ENCODE results near the gene LYRM2.

Gene LYRM2

GRCh38 chr6:89611666-89612065 lies 26.9 kb downstream of the LYRM2 start:
- no peak overlapping the region for H3K4me3 ChIP-seq (ENCODE audit: low read depth, low read length)
- TF ChIP-seq, protein P1, sequence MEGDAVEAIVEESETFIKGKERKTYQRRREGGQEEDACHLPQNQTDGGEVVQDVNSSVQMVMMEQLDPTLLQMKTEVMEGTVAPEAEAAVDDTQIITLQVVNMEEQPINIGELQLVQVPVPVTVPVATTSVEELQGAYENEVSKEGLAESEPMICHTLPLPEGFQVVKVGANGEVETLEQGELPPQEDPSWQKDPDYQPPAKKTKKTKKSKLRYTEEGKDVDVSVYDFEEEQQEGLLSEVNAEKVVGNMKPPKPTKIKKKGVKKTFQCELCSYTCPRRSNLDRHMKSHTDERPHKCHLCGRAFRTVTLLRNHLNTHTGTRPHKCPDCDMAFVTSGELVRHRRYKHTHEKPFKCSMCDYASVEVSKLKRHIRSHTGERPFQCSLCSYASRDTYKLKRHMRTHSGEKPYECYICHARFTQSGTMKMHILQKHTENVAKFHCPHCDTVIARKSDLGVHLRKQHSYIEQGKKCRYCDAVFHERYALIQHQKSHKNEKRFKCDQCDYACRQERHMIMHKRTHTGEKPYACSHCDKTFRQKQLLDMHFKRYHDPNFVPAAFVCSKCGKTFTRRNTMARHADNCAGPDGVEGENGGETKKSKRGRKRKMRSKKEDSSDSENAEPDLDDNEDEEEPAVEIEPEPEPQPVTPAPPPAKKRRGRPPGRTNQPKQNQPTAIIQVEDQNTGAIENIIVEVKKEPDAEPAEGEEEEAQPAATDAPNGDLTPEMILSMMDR (IDR thresholded peaks at IDR 0.05; ENCODE audit: borderline replicate concordance, insufficient read depth, low read depth, low read length), result no peak

- TF ChIP-seq, protein P1 (IDR thresholded peaks at IDR 0.05; ENCODE audit: borderline replicate concordance, insufficient read depth, low read depth, low read length), result peak; percentile 75
- no peak overlapping the region for H3K4me3 ChIP-seq (ENCODE audit: low read depth, low read length)
Observed at GRCh38 chr6:89610149-89610642, 28.4 kb downstream of the LYRM2 start.

GRCh38 chr6:89605861-89606260 lies 32.7 kb downstream of the LYRM2 start:
- TF ChIP-seq, protein P1 (IDR thresholded peaks at IDR 0.05; ENCODE audit: borderline replicate concordance, insufficient read depth, low read depth, low read length), result no peak
- H3K4me3 ChIP-seq (ENCODE audit: low read depth, low read length), result no peak overlapping the region

GRCh38 chr6:89604653-89605052 lies 33.9 kb downstream of the LYRM2 start:
- no peak overlapping the region for H3K4me3 ChIP-seq (ENCODE audit: low read depth, low read length)
- TF ChIP-seq, protein P1 (IDR thresholded peaks at IDR 0.05; ENCODE audit: borderline replicate concordance, insufficient read depth, low read depth, low read length), result no peak

DNA sequence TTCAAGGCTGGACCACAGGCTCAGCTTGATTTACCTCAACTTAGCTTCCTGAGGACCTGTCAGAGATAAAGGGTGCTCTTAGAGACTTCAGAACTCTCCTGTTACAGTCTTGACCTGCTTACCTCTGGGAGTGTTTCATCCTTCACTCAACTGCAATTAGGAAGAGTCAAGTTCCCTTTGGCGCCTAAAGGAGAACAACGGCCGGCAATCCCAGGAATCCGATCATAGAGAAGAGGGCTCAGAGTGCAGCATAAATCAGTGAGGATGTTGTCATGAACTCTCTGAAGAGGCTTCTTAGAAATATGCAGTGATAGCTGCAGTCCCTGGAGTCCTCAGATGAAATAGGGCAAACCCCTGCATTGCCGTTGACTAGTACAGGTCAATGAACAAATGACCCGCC lies 36.4 kb downstream of the LYRM2 start:
- H3K4me3 ChIP-seq (ENCODE audit: low read depth, low read length), result no peak overlapping the region
- TF ChIP-seq, protein P1 (IDR thresholded peaks at IDR 0.05; ENCODE audit: borderline replicate concordance, insufficient read depth, low read depth, low read length), result no peak

- TF ChIP-seq, protein P1 (IDR thresholded peaks at IDR 0.05; ENCODE audit: borderline replicate concordance, insufficient read depth, low read depth, low read length), result no peak
- H3K4me3 ChIP-seq (ENCODE audit: low read depth, low read length), result no peak overlapping the region
Observed at GRCh38 chr6:89599727-89600126, 38.8 kb downstream of the LYRM2 start.

GRCh38 chr6:89597988-89598387 lies 40.6 kb downstream of the LYRM2 start:
- TF ChIP-seq, protein P1 (IDR thresholded peaks at IDR 0.05; ENCODE audit: borderline replicate concordance, insufficient read depth, low read depth, low read length), result no peak
- no peak overlapping the region for H3K4me3 ChIP-seq (ENCODE audit: low read depth, low read length)

Data from GM12875 (cell line).